ENCODE results near the gene ADAMTS2.

The ADAMTS2 gene

GRCh38 chr5:179150011-179150410 lies 195.2 kb downstream of the ADAMTS2 start:
- no peak for DNase-seq

- DNase-seq: no peak
These were observed 196.0 kb downstream of the ADAMTS2 start for GRCh38 chr5:179149278-179149677.

GRCh38 chr5:179148703-179149170 lies 196.5 kb downstream of the ADAMTS2 start:
- DNase-seq: no peak

DNA sequence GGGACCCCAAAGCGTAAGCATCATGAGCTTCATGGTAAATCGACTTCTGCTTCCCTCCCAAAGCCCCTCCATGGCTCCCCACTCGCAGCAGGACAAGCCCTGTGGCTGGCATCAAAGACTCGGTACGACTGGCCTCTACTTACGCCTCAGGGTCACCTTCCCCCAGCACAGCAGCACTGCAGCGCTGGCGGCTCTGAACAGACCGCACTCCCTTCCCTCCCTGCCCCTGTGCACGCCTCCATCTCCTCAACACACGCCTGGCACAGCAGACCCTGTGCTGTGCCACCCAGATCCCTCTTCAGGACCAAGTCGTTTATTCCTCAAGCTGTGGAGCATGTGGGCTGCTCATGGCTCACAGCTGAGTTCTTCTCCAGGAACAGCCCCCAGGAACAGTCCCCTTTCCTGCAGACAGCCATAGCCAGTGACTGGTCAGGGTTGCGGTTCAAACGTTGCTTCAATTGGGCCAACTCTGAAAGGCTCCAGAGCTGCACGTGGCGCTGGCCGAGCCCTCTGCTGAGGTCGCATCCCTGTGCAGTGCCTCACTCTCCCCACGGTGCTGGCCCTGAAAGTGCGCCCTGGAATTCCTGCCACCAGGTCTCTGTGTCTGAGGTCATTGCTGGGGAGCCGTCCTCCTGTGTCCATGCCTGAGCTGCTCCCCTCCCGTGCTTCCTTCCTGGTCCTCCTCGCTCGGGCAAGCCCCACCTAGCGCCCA lies 197.1 kb downstream of the ADAMTS2 start:
- no peak for DNase-seq

GRCh38 chr5:179146277-179146676 lies 199.0 kb downstream of the ADAMTS2 start:
- DNase-seq: peak; percentile 71

- no peak for DNase-seq
These were observed 201.8 kb downstream of the ADAMTS2 start for GRCh38 chr5:179143446-179143845.

DNA sequence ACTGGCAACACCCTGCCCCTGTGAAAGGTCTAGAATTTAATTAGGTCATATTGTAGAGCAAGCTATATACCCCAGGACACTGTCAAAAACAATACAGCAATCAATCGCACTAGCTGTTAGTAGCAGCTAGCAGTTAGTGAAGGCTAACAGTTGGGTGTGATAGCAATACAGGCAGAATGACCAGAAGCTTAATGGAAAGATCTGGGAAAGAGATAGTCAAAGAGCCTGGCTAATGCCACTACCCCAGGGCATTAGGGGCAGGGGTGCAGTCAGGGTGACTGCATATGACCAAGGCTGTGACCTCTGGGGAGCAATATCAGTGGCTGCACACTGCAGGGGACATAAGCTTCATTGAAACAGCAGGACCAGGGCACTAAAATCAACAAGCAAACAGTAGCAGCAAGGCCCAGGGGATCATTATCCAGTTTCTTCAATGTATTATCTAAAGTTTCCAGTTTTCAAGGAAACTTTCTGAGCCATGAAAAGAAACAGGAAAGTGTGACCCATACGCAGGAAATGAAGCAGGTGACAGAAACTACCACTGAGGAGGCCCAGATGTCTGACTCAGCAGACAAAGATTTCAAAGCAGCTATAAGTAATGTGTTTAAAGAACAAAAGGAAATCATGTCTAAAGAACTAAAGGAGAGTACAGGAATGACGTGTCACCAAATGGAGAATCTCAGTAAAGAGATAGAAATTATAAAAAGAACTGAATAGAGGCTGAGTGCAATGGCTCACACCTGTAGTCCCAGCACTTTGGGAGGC lies 202.6 kb downstream of the ADAMTS2 start:
- DNase-seq: peak; percentile 41

DNA sequence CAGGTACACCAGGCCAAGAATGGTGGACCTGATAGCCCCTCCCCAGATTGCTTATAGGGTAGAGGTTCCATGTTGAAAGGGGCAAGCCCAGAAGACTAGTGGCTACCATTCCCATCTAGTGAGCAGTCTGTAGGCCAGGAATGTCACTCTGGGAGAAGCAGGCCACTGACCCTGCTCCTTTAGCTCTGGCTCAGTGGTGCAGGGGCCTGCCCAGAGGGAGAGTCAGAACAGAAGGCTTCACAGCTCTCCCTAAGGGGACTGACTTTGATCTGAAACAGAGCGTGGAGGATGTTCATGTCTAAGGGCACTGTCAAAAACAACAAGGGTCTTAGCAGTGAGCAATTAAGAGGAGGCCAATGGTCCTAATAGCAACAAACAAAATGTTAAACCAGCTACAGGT lies 203.4 kb downstream of the ADAMTS2 start:
- DNase-seq: no peak

DNA sequence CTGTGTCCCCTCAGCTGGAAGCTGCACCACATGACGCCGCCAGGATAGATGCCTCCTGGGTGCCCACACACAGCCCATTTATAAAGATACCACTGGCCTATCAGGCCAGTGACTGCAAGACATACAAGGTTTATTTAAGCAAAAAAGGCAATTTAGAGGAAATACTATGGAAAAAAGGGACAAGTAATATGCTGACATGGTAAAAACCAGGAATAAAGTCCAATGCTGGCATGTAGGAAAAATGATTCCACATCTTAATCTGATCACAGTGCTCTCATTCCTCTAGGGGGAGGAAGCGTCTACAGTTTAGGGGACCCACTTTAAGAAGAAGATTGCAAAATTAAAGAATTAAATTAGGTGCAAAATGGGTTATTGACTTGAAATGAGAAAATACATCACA lies 205.0 kb downstream of the ADAMTS2 start:
- DNase-seq: no peak

DNA sequence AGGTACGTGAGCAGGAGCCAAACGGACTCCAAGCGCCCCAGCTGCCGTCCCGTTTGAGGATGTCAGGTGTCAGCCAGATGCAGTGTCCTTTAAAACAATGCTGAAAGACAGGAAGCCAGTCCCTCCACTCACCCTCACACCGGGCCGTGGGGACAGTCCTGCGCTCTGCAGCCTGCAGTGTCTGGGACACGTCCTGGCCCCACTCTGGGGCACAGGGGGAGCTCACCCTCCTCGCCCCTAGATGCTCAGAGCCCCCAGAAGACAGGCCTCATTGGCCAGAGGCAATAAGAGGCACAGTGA lies 205.4 kb downstream of the ADAMTS2 start:
- DNase-seq: no peak

GRCh38 chr5:179139111-179139935 lies 205.9 kb downstream of the ADAMTS2 start:
- no peak for DNase-seq

DNA sequence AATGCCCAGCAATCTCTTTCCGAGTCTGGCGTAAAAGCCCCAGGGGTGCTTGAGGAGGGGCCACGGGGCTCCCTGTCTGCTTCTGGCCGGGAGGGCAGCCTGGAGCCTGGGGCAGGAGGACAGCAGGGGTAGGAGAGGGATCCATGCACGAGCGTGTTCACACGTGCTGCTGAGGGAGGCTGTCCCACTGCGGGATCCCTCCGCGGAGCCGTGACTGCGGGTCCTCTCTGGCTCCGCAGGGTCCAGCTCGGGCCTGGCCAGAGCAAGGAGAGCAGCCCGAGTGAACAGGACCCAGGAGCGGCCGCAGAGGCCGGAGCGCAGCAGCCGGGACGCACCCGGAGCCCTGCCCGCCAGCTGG lies 206.7 kb downstream of the ADAMTS2 start:
- DNase-seq: no peak

- DNase-seq: no peak
These were observed 207.4 kb downstream of the ADAMTS2 start for GRCh38 chr5:179137643-179138567.

- DNase-seq: no peak
These were observed 208.1 kb downstream of the ADAMTS2 start for GRCh38 chr5:179137016-179137642.

- no peak for DNase-seq
These were observed 209.6 kb downstream of the ADAMTS2 start for GRCh38 chr5:179135441-179136215.

GRCh38 chr5:179135006-179135405 lies 210.3 kb downstream of the ADAMTS2 start:
- DNase-seq: no peak

DNA sequence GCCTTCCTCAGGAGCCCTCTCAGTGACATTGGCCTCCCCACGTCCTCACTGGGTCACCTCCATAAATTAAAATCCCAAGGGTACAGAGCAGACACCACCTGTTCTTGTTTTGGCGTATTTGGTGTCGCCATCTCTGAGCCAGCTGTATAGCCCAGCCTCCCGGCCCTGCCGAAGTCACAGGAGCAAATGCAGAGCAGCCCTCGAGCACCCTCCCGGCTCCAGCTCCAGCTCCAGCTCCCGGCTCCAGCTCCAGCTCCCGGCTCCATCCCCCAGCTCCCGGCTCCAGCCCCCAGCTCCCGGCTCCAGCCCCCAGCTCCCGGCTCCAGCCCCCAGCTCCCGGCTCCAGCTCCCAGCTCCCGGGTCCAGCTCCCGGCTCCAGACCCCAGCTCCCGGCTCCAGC lies 210.8 kb downstream of the ADAMTS2 start:
- no peak for DNase-seq

- no peak for DNase-seq
These were observed 212.5 kb downstream of the ADAMTS2 start for GRCh38 chr5:179132586-179133355.

DNA sequence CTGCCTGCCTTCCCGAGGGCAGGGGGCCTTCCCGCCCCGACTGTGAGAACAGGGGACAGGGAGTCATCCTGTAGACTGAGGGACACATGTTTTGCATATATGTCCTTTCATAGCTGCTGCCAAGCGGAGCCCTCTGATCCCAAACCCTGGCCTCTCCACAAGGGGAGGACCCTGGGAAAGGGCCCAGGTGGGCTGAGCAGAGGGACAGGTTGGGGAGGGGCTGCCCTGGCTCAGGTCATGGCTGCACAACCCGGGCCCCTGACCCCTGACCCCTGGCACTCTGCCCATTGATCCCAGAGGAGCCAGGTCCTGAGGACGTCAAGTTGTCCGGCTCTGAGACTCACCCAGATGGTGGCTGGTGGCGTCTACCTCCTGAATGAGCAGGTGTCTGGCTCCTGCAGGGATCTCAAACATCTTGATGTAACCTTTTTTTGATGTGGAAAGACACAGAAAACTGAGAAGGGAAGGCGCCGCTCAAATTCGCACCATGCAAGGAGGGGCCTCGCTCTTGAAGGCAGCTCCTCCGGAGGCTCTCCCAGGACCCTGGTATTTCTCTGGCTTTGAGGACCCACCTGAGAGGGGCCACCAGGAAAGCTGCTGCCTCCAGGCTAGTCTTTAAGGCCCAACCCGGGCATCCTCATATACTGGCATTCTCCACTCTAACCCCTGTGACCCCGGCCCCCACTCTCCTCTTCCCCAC lies 213.2 kb downstream of the ADAMTS2 start:
- DNase-seq: no peak

DNA sequence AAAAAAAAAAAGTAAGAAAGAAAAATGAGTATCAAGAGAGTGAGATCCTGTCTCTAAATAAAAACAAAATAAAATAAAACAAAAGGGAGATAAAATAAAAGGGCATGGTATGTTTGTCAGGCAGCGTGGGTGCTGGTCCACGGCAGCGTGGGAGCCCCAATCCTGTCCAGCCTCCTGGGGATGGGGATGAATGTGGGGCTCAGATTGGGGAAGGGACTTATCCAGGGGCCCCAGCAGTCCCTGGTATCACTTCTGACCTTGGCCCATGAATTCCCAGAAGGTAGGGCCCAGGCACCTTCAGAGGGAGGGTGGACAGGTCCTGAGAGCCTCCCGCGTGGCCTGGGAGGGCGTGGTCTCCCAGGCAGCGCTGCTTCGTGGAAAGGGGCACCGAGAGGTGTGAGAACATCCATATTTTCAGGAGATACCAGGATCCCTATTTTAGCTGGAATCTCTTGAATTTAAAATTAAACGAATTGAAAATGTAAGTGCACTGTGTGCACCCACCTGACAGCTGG lies 213.9 kb downstream of the ADAMTS2 start:
- no peak for DNase-seq

Data from activated naive CD4-positive, alpha-beta T cell treated with anti-CD3 and anti-CD28 coated beads, Interleukin-2, amount 50 U/mL, for 16 hours (primary cell).